Adipocyte (in vitro differentiated cells): ENCODE results near the gene RBM4.

Experiments
- DNase-seq: peaks from one replicate; pipeline ENCODE4 v3.0.0-alpha.2; 2015; ENCODE audit warnings: low read depth
- H3K27me3 ChIP-seq: replicated peaks from 2 replicates; pipeline ENCODE4 v1.7.0; 2013; ENCODE audit warnings: mild to moderate bottlenecking, low read length, moderate library complexity; ENCODE audit not compliant: control insufficient read depth, insufficient read depth
- H3K36me3 ChIP-seq: 2 replicates; pipeline ENCODE4 v1.7.0; 2013; ENCODE audit warnings: low read length, mild to moderate bottlenecking, moderate library complexity; ENCODE audit not compliant: control insufficient read depth, insufficient read depth, severe bottlenecking
- H3K4me1 ChIP-seq: 2 replicates; pipeline ENCODE4 v1.7.0; 2013; ENCODE audit warnings: mild to moderate bottlenecking, low read length, moderate library complexity; ENCODE audit not compliant: control insufficient read depth, insufficient read depth
- H3K4me3 ChIP-seq: 2 replicates; pipeline ENCODE4 v1.7.0; 2013; ENCODE audit warnings: mild to moderate bottlenecking, low read length, moderate library complexity
- H3K9ac ChIP-seq: 2 replicates; pipeline ENCODE4 v1.7.0; 2013; ENCODE audit warnings: mild to moderate bottlenecking, low read length, moderate library complexity
- H3K9me3 ChIP-seq: 2 replicates; pipeline ENCODE4 v1.7.0; 2013; ENCODE audit warnings: mild to moderate bottlenecking, low read length, moderate library complexity; ENCODE audit not compliant: control insufficient read depth

The RBM4 gene

DNA sequence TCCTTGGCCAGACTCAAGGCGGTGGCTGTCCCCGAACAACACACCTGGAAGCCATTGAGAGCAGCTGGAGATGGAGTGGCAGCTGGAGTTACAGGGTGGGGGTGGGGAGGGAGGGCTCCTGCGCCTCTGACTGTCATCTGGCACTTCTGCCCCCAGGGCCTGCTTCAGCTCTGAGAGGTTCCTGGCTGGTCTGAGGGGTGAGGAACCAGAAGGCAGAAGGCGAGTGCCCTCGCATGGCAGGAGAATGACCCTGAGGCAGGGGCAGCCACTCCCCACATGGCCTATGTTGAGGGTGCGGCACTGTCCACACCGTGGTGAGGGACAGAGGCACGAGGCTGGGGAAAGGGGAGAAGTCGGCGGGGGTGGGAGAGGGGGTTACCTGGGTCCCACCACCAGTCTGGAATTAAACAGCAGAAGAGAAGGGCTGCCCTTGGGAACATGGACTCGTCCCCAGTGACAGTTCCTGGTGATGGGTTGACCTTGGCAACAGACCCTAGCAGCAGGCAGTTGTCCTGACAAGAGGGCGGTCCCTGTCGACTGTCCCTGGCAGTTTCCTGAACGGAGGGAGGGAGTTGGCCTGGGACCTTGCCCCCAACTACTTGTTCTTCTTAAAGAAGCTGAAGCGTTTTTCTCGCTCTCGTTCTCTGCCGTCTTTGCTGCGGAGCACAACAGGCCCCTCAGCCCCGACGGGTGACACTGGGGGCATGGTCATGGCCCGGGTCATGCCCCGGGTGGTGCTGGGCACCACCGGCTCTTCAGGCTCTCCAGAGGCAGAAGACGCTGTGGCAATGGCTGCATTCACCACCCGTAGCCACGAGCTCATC is 47.0 kb downstream of the RBM4 start:
- DNase-seq = no peak
- no peaks in the 10 kb centered on the region for H3K36me3 ChIP-seq

DNA sequence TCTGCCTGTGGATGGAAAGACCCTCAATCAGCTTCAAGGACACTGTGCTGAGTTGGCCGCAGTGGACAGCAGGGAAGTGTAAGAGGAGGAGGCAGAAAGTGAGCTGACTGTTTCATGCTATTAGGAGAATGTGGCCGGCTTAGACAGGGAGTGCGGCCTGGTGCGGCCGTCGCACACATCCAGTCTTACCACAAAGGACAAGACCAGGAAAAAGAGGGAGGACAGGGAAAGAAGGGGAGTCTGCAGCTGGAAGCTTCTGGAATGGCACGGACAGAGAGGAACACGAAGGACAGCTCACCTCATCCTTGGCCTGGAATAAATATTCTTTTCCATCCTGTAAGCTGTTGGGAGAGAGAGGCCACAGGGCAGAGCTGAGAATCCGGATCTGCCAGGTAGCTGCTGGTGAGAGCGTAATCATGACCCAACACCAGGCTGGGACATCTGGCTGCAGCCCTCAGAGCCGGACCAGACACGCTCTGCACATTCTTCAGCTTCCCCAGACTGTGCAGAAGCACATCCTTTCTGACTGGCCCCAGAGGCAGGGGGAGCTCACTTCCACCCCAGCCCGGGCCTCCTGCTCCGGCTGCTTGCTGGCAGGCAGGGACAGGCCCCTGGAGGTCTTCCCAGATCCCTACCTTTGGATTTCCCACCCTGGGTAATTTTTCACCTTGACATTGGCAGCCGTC is 47.7 kb downstream of the RBM4 start:
- no peaks in the 10 kb centered on the region for H3K9me3 ChIP-seq
- no peaks in the 10 kb centered on the region for H3K4me1 ChIP-seq
- peaks cover 10% of the 10 kb centered on the region for H3K27me3 ChIP-seq
- no peak overlapping the region for H3K9ac ChIP-seq
- DNase-seq = peak; percentile 15
- no peak overlapping the region for H3K4me3 ChIP-seq
- H3K36me3 ChIP-seq = no peaks in the 10 kb centered on the region

More for the DNA sequence above, 47.0 kb downstream of the RBM4 start:
- peaks cover 10% of the 10 kb centered on the region for H3K27me3 ChIP-seq
- H3K4me3 ChIP-seq = no peak overlapping the region
- no peaks in the 10 kb centered on the region for H3K4me1 ChIP-seq
- H3K9me3 ChIP-seq = no peaks in the 10 kb centered on the region
- H3K9ac ChIP-seq = no peak overlapping the region

DNA sequence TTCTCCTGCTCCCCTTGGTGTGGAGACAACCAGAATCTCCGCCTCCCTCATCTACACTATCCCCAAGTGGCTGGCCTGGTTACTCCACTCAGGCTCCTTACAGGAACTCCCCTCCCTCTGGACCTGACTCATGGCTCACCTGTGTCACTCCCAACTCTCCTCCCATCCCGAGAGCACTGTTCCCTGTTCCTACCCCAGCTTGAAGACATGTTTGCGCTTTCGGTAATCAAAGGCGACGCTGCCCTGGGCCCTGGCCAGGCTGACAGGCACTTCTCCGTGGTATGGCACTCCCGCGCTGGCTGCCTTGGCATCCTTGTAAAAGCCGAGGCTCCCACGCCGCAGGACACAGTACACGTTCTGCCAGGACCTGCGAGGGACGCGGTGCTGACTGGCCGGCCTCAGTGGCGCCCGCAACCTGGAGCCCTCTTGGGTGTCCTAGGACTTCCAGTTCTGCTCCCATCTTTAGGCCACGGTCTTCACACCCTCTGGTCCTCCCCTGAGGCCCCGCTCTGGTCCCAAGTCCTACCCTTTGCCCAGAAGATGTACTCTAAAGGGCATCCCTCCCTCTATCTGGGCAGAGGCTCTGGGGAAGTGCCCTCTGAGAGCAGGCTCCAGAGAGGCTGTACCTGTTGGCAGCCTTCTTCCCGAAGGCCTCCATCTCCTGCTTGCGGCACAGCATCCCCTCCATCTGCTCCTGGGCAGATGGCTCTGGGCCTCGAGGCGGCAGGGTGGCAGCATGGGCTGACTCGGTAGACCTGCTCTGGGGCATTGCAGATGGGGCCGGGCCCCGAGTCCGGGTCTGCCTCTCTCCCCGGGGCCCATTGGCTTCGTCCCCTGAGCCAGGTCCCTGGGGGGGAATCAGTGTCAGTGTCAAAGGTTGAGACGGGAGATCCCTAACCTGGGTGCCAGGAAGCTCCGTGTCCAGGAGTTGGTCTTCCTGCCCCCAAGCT is 48.6 kb downstream of the RBM4 start:
- H3K9ac ChIP-seq = no peak overlapping the region
- DNase-seq = no peak
- H3K36me3 ChIP-seq = no peaks in the 10 kb centered on the region
- no peaks in the 10 kb centered on the region for H3K9me3 ChIP-seq
- no peaks in the 10 kb centered on the region for H3K4me1 ChIP-seq
- peaks cover 10% of the 10 kb centered on the region for H3K27me3 ChIP-seq
- H3K4me3 ChIP-seq = no peak overlapping the region

DNA sequence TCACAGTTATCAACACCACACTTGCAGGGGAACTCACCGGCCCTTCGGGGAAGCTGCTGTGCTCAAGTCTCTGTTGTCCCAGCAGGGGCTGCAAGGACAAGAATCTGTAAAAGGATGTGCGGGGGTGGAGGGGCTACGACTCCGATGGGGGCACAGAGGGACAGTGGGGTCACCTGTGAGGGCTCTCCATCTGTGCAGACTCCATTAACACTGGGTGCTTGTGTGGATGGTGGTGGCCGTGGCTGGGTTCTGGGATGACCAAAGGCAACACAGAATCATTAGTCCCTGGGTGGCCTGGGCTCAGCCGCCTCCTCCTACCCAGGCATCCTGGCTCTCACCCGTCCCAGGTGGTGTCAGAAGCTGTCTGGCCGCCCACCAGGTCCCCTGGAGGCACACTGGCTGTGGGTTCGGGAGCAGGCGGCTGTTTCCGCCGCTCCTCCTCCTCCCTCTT is 49.4 kb downstream of the RBM4 start:
- Histone ChIP-seq H3K36me3 (no peaks in the 10 kb centered on the region), H3K4me1 (no peaks in the 10 kb centered on the region), H3K9ac (no peak overlapping the region), H3K4me3 (no peak overlapping the region), H3K27me3 (peaks cover 10% of the 10 kb centered on the region), H3K9me3 (no peaks in the 10 kb centered on the region)
- no peak for DNase-seq

DNA sequence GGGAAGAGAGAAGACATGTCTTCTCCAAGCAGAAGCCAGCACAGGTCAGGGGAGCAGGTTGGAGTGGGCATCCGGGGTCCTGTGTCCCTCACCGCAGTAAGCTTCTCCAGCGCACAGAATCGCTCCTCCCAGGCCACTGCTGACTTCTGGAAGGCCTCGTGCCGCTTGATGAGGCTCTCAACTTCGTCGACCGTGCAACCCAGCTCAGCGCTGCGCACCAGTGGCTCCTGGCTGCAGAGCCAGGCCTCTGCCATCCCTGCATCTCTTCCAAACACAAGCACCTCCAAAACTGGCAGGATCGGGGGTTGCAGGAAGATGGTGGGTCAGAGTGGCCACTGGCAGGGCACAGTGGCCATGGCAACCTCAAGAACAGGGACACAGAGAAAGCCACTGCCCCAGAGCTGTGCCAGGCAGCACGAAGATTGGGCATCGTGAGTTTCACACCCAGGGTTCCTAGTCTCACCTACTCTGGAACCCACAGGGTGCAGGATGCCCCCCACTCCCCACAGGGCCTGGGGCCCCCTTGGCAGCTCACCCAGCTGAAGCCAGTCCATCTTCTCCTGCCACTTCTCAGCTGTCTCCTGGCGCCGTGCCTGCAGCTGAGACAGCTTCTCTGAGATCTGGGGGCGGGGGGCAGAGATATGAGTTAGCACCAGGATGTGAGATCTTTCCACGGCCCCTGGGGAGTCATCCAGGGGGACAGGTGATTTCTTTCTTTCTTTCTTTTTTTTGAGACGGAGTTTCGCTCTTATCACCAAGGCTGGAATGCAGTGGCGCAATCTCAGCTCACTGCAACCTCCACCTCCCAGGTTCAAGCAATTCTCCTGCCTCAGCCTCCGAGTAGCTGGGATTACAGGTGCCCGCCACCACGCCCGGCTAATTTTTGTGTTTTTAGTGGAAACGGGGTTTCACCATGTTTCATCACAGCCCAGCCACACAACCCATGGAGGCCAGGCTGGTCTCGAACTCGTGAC is 50.3 kb downstream of the RBM4 start:
- peaks cover 10% of the 10 kb centered on the region for H3K27me3 ChIP-seq
- no peaks in the 10 kb centered on the region for H3K36me3 ChIP-seq
- no peak overlapping the region for H3K4me3 ChIP-seq
- no peak overlapping the region for H3K9ac ChIP-seq
- no peaks in the 10 kb centered on the region for H3K4me1 ChIP-seq
- DNase-seq = no peak
- no peaks in the 10 kb centered on the region for H3K9me3 ChIP-seq

DNA sequence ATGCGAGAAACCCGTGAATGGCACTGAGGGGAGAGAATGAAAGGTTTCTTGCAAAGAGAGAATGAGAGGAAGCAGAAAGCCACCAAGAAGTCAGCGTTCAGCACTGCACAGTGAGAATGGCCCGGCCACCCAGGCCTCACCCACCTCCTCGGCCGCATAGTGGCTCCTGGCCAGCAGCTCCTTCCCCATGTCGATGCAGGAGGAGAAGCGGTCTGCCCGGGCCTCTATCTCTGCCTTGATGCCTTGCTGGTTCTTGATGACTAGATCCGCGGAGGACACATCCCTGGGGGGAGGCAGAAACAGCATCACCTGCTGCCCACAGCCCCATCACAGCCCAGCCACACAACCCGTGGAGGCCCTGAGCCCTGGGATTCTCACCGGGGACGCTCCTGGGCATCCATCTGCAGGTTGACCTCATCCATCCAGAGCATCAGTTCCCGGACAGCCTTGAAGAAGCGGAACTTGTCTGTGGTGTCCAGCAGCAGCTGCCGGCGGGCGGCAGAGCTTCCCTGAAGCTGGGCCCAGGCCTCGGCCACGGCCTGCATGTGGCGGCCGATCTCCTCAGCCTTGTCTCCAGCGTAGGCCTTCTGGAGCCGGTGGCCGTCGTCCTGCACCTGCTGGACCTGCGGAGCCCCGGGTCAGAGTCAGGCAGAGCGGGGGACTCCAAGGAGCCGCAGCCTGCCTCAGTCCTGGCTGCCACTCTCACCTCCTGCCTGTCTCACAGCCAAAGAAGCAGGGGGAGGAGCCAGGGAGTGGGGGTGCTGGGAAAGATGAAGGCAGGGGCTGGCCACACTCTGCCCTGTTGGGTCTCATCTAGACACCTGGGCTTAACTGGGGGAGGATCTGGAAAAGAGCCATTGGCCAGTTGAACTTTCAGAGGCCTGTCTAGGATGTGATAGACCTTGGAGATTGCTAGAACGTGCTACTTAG is 51.4 kb downstream of the RBM4 start:
- Histone ChIP-seq H3K4me1 (no peaks in the 10 kb centered on the region), H3K9ac (no peak overlapping the region), H3K4me3 (no peak overlapping the region), H3K27me3 (peaks cover 10% of the 10 kb centered on the region), H3K9me3 (no peaks in the 10 kb centered on the region), H3K36me3 (no peaks in the 10 kb centered on the region)
- DNase-seq = no peak

DNA sequence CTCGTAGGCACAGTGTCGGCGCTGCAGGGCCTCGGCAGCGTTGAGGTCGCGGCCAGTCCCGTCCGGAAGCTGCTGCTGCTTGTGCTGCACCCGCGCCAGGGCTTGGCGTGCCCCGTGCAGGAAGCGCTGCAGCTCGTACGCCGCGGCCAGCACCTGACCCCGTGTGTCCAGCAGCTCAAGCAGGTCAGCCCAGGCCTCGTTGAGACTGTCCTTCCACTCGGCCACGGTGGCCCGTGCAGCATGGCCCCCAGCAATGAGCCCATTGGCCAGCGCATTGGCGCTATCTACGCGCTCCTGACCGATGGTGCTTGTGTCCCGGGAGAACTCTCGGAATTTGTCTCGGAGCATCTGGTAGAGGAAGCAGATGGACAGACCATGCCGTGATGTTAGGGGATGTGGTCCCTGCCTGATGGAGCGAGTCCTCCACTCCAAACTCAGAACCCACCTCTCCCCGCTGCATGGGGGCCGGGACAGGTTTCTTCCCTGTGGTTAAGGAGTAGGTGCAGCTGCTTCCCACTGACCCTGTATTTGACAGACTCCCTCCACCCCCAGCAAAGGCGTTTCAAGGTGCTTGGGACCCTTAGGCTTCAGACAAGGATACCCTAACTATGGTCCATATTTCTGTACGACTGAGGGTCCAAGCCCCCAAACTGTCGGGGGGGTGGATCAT is 52.9 kb downstream of the RBM4 start:
- H3K36me3 ChIP-seq = no peaks in the 10 kb centered on the region
- no peaks in the 10 kb centered on the region for H3K4me1 ChIP-seq
- no peak for DNase-seq
- no peak overlapping the region for H3K4me3 ChIP-seq
- no peaks in the 10 kb centered on the region for H3K9me3 ChIP-seq
- peaks cover 10% of the 10 kb centered on the region for H3K27me3 ChIP-seq
- no peak overlapping the region for H3K9ac ChIP-seq

DNA sequence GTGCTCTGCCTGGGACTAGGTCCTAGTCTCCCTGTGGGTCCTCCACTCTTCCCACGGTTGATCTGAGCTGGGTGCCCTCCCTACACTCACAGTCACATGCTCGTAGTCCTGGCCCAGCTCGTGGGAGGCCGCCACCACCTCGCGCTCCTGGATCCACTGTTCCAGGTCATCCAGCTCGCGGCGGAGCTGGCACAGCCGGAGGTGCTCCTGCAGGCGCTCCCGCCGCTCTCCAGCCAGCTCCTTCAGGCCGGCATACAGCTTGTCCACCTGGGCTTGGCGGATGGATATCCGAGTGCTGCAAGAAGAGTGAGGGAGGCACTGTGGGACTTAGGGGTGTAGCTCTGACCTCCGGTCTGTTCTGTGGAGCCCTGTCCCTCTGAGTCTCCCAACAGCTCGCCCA is 53.9 kb downstream of the RBM4 start:
- DNase-seq = no peak
- no peaks in the 10 kb centered on the region for H3K36me3 ChIP-seq
- no peaks in the 10 kb centered on the region for H3K4me1 ChIP-seq
- no peak overlapping the region for H3K9ac ChIP-seq
- peaks cover 6% of the 10 kb centered on the region for H3K27me3 ChIP-seq
- no peak overlapping the region for H3K4me3 ChIP-seq
- no peaks in the 10 kb centered on the region for H3K9me3 ChIP-seq

DNA sequence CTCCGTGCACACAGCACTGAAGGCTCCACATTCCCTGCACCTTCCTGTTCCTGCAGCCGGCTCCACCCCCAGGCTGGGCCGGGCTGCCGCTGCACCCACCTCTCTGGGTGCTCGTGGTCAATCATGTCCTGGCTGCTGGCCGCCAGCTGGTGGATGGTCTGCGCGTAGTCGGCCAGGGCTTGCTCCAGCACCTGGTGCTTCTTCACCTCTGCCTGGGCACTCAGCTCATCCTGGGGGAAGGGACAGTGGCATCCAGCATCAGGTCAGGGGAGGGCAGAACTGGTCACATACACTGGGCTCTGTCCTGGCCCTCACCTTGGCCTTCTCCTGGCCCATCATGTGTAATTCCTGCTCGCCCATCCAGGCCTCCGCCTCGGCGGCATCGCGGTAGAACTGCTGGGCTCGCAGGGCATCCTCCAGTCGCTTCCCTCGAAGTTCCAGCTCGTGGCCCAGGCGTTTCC is 54.4 kb downstream of the RBM4 start:
- DNase-seq = no peak
- no peak overlapping the region for H3K4me3 ChIP-seq
- no peak overlapping the region for H3K9ac ChIP-seq
- H3K9me3 ChIP-seq = no peaks in the 10 kb centered on the region
- H3K36me3 ChIP-seq = no peaks in the 10 kb centered on the region
- H3K27me3 ChIP-seq = peaks cover 6% of the 10 kb centered on the region
- no peaks in the 10 kb centered on the region for H3K4me1 ChIP-seq
